Liver (tissue), 9 donors: ENCODE measurements around the gene TSTD1. TPM values are rescaled to one million over a fixed set of nuclear protein-coding genes. Genes with fewer than 3 reads are reported as not detected.
"Not testable (repeated sequence)": the region's sequence is repeated elsewhere in the genome, so short reads cannot be mapped to it uniquely, and the experiment has no call there.

Experiments used
- DNase-seq: peaks from one replicate; pipeline ENCODE4 v3.0.0-alpha.2; 2017; ENCODE audit warnings: low spot score
- H3K27ac ChIP-seq, 2 donors: one replicate each; pipeline ENCODE4 v1.7.0; 2013; ENCODE audit warnings: inconsistent platforms in 2 of 2, low read length in 2 of 2, control low read depth in 1 of 2, low read depth in 1 of 2, mild to moderate bottlenecking in 1 of 2
- H3K27me3 ChIP-seq, 4 donors: one replicate each; pipeline versions ENCODE4 v1.6.1 to v1.7.0; 2013; ENCODE audit warnings: low read length in 3 of 4, inconsistent platforms in 1 of 4, mild to moderate bottlenecking in 1 of 4, moderate library complexity in 1 of 4; ENCODE audit not compliant: control insufficient read depth in 4 of 4, insufficient read depth in 4 of 4
- H3K36me3 ChIP-seq, 4 donors: one replicate each; pipeline versions ENCODE4 v1.6.1 to v1.7.0; 2013; ENCODE audit warnings: low read length in 3 of 4, mild to moderate bottlenecking in 3 of 4, low read depth in 1 of 4, moderate library complexity in 1 of 4; ENCODE audit not compliant: control insufficient read depth in 4 of 4, insufficient read depth in 3 of 4
- H3K4me1 ChIP-seq, 4 donors: one replicate each; pipeline versions ENCODE4 v1.6.1 to v1.7.0; 2013; ENCODE audit warnings: low read length in 3 of 4, mild to moderate bottlenecking in 3 of 4, moderate library complexity in 1 of 4; ENCODE audit not compliant: control insufficient read depth in 4 of 4, insufficient read depth in 4 of 4
- H3K4me3 ChIP-seq, 3 donors: one replicate each; pipeline versions ENCODE4 v1.6.1 to v1.7.0; 2013; ENCODE audit warnings: low read length in 3 of 3, control low read depth in 1 of 3, low read depth in 1 of 3, mild to moderate bottlenecking in 1 of 3
- H3K9ac ChIP-seq, 2 donors: one replicate each; pipeline ENCODE4 v1.7.0; 2013; ENCODE audit warnings: low read length in 2 of 2, mild to moderate bottlenecking in 2 of 2, moderate library complexity in 2 of 2, control low read depth in 1 of 2, low read depth in 1 of 2
- H3K9me3 ChIP-seq, 4 donors: one replicate each; pipeline versions ENCODE4 v1.6.1 to v1.7.0; 2013; ENCODE audit warnings: low read length in 3 of 4; ENCODE audit not compliant: control insufficient read depth in 4 of 4
- ATF3 ChIP-seq: IDR thresholded peaks from 2 replicates; pipeline ENCODE4 v1.6.1; 2016; ENCODE audit warnings: antibody characterized with exemption
- CTCF ChIP-seq: fragments of 150-350 bp; IDR thresholded peaks from 2 replicates; pipeline ENCODE4 v1.5.1; 2017; ENCODE audit warnings: improper control_type of control experiment, low read depth, low read length; ENCODE audit not compliant: missing input control
- EGR1 ChIP-seq, 2 donors: IDR thresholded peaks; 2 replicates each; pipeline ENCODE4 v1.6.1; 2016 to 2018; ENCODE audit warnings: antibody characterized with exemption in 2 of 2, low read depth in 2 of 2
- FOXA1 ChIP-seq: IDR thresholded peaks from 2 replicates; pipeline ENCODE4 v1.6.1; 2016; ENCODE audit warnings: antibody characterized with exemption
- FOXA2 ChIP-seq: IDR thresholded peaks from 2 replicates; pipeline ENCODE4 v1.6.1; 2016; ENCODE audit warnings: antibody characterized with exemption
- GABPA ChIP-seq, 2 donors: IDR thresholded peaks in 1 of 2; conservative IDR thresholded peaks in 1 of 2; 2 replicates each; pipeline ENCODE4 v1.6.1; 2016; ENCODE audit warnings: antibody characterized with exemption in 2 of 2, mild to moderate bottlenecking in 1 of 2, moderate library complexity in 1 of 2
- HNF4A ChIP-seq, 2 donors: conservative IDR thresholded peaks; 2 replicates each; pipeline ENCODE4 v1.6.1; 2016; ENCODE audit warnings: antibody characterized with exemption in 2 of 2, mild to moderate bottlenecking in 2 of 2
- HNF4G ChIP-seq: IDR thresholded peaks from 2 replicates; pipeline ENCODE4 v1.6.1; 2016; ENCODE audit warnings: antibody characterized with exemption
- JUND ChIP-seq, 2 donors: IDR thresholded peaks; 2 replicates each; pipeline ENCODE4 v1.6.1; 2016; ENCODE audit warnings: antibody characterized with exemption in 2 of 2
- MAX ChIP-seq: IDR thresholded peaks from 2 replicates; pipeline ENCODE4 v1.6.1; 2016; ENCODE audit warnings: antibody characterized with exemption
- RAD21 ChIP-seq, 2 donors: IDR thresholded peaks; 2 replicates each; pipeline ENCODE4 v1.6.1; 2016; ENCODE audit warnings: antibody characterized with exemption in 2 of 2, mild to moderate bottlenecking in 2 of 2
- REST ChIP-seq: IDR thresholded peaks from 2 replicates; pipeline ENCODE4 v1.6.1; 2016; ENCODE audit warnings: antibody characterized with exemption, mild to moderate bottlenecking
- RXRA ChIP-seq, 2 donors: IDR thresholded peaks; 2 replicates each; pipeline ENCODE4 v1.6.1; 2017 to 2018; ENCODE audit warnings: antibody characterized with exemption in 2 of 2, mild to moderate bottlenecking in 1 of 2
- SP1 ChIP-seq: IDR thresholded peaks from 2 replicates; pipeline ENCODE4 v1.6.1; 2018; ENCODE audit warnings: antibody characterized with exemption, mild to moderate bottlenecking
- TAF1 ChIP-seq: conservative IDR thresholded peaks from 2 replicates; pipeline ENCODE4 v1.6.1; 2016; ENCODE audit warnings: antibody characterized with exemption, mild to moderate bottlenecking
- YY1 ChIP-seq: IDR thresholded peaks from 2 replicates; pipeline ENCODE4 v1.6.1; 2016; ENCODE audit warnings: antibody characterized with exemption, mild to moderate bottlenecking
- WGBS: extraction: QIAGEN DNeasy Blood & Tissue Kit; methylation state at CpG from one replicate; pipeline ENCODE4 v1.1.7; 2013; 5-methylcytosine and 5-hydroxymethylcytosine counted together
- polyA plus RNA-seq, 2 donors: library from polyadenylated mRNA; stranded (reverse) in 1 of 2; unstranded in 1 of 2; fragments of 200-250 nt in 1 of 2; fragments of >200 nt in 1 of 2; fragmentation: Nextera tagmentation in 1 of 2; extraction: Ambion mirVana in 1 of 2; gene quantifications; one replicate each; pipeline versions ENCODE4 v1.2.1 to v1.2.3, GENCODE V29; 2013 to 2015
- total RNA-seq, 2 donors: library from RNA; depleted of rRNA; stranded (reverse); fragments of >200 nt; gene quantifications; one replicate each; pipeline ENCODE4 v1.2.3, GENCODE V29; 2014
- donor health status: healthy.
- donor health status: healthy.
- donor health status: healthy.
- donor health status: healthy.
- donor health status: healthy.

The TSTD1 gene
- total and polyA plus RNA-seq, 4 donors = 10.9 to 67.5 (median 34.8) TPM

GRCh38 chr1:161068306-161069234 is 29.8 kb upstream of the TSTD1 start:
- H3K27me3 ChIP-seq = no peaks in the 10 kb centered on the region
- no peaks in the 10 kb centered on the region for H3K9me3 ChIP-seq
- no peak for DNase-seq
- peak overlapping the region in 1 of 2 donors; percentile 66 for H3K9ac ChIP-seq
- H3K4me3 ChIP-seq = peak overlapping the region in 2 of 3 donors; percentile 30 to 48
- no peaks in the 10 kb centered on the region for H3K36me3 ChIP-seq
- TF ChIP-seq HNF4G = no peak
- TF ChIP-seq RXRA (IDR thresholded peaks at IDR 0.05) = no peak
- TF ChIP-seq FOXA2 = no peak
- no peak for TF ChIP-seq FOXA1
- TF ChIP-seq CTCF = no peak
- TF ChIP-seq ATF3 = no peak
- TF ChIP-seq SP1 = no peak
- no peak for TF ChIP-seq JUND (IDR thresholded peaks at IDR 0.05)
- peak overlapping the region; percentile 85 to 87 for H3K27ac ChIP-seq
- H3K4me1 ChIP-seq = no peaks in the 10 kb centered on the region
- 64% methylated on average over 10 of the region's 10 CpGs for WGBS

- Histone ChIP-seq H3K4me1 (no peaks in the 10 kb centered on the region), H3K36me3 (no peaks in the 10 kb centered on the region), H3K9ac (no peak overlapping the region), H3K27me3 (no peaks in the 10 kb centered on the region), H3K27ac (no peak overlapping the region), H3K4me3 (no peak overlapping the region), H3K9me3 (no peaks in the 10 kb centered on the region)
- 76% methylated on average over 3 of the region's 3 CpGs for WGBS
- no peak for TF ChIP-seq GABPA (IDR thresholded peaks at IDR 0.05 in 1 of 2, conservative IDR thresholded peaks at IDR 0.05 in 1 of 2)
- TF ChIP-seq FOXA1 = no peak
- TF ChIP-seq HNF4G = no peak
- no peak for TF ChIP-seq MAX
- no peak for TF ChIP-seq TAF1
- TF ChIP-seq RXRA (IDR thresholded peaks at IDR 0.05) = no peak
- no peak for TF ChIP-seq EGR1 (IDR thresholded peaks at IDR 0.05; ENCODE audit: low read depth in 2 of 2)
- no peak for TF ChIP-seq HNF4A (conservative IDR thresholded peaks at IDR 0.05)
- TF ChIP-seq REST = no peak
- TF ChIP-seq YY1 = no peak
- no peak for TF ChIP-seq RAD21 (IDR thresholded peaks at IDR 0.05)
- TF ChIP-seq JUND (IDR thresholded peaks at IDR 0.05) = no peak
- no peak for TF ChIP-seq ATF3
- DNase-seq = no peak
These were observed 27.9 kb upstream of the TSTD1 start for GRCh38 chr1:161066694-161067093.

GRCh38 chr1:161065681-161066080 is 26.9 kb upstream of the TSTD1 start:
- not testable (repeated sequence) for H3K36me3 ChIP-seq, H3K9me3 ChIP-seq, H3K9ac ChIP-seq, H3K27me3 ChIP-seq, H3K4me3 ChIP-seq, DNase-seq, H3K4me1 ChIP-seq, H3K27ac ChIP-seq
- WGBS = 90% methylated on average over 7 of the region's 7 CpGs

GRCh38 chr1:161063936-161064335 is 25.2 kb upstream of the TSTD1 start:
- H3K4me1 ChIP-seq, H3K9ac ChIP-seq, H3K9me3 ChIP-seq, H3K4me3 ChIP-seq, H3K27me3 ChIP-seq, H3K36me3 ChIP-seq, H3K27ac ChIP-seq, DNase-seq: not testable (repeated sequence)
- 53% methylated on average over 6 of the region's 6 CpGs for WGBS
